KMS-11 (cell line): ENCODE measurements around the gene AOAH.

Experiments
- H2AFZ ChIP-seq: fragments of 200-600 bp; sonication (generic); 2 replicates; pipeline ENCODE4 v1.6.1; 2016; ENCODE audit warnings: antibody characterized with exemption, mixed run types, low read depth
- H3K27ac ChIP-seq: fragments of 200-600 bp; sonication (generic); 2 replicates; pipeline ENCODE4 v1.6.1; 2016; ENCODE audit warnings: mild to moderate bottlenecking, mixed run types
- H3K27me3 ChIP-seq: fragments of 200-600 bp; sonication (generic); 2 replicates; pipeline ENCODE4 v1.6.1; 2017; ENCODE audit warnings: mild to moderate bottlenecking, low read depth, mixed run types, moderate library complexity; ENCODE audit not compliant: insufficient read depth
- H3K36me3 ChIP-seq: fragments of 200-600 bp; sonication (generic); 2 replicates; pipeline ENCODE4 v1.6.1; 2017; ENCODE audit warnings: mild to moderate bottlenecking, mixed run types; ENCODE audit not compliant: insufficient read depth
- H3K4me1 ChIP-seq: fragments of 200-600 bp; sonication (generic); 2 replicates; pipeline ENCODE4 v1.6.1; 2016; ENCODE audit warnings: mild to moderate bottlenecking, low read depth, mixed run types; ENCODE audit not compliant: poor library complexity, severe bottlenecking
- H3K4me2 ChIP-seq: fragments of 200-600 bp; sonication (generic); 2 replicates; pipeline ENCODE4 v1.7.0; 2016; ENCODE audit warnings: mild to moderate bottlenecking, mixed run types
- H3K4me3 ChIP-seq: fragments of 200-600 bp; sonication (generic); IDR thresholded peaks from 2 replicates; pipeline ENCODE4 v1.6.1; 2017; ENCODE audit warnings: low read depth, low read length, mixed read lengths; ENCODE audit not compliant: insufficient read depth
- H3K79me2 ChIP-seq: fragments of 200-600 bp; sonication (generic); 2 replicates; pipeline ENCODE4 v1.6.1; 2016; ENCODE audit warnings: low read depth, mixed run types; ENCODE audit not compliant: insufficient read depth
- H3K9ac ChIP-seq: fragments of 200-600 bp; sonication (generic); 2 replicates; pipeline ENCODE4 v1.6.1; 2016; ENCODE audit warnings: mild to moderate bottlenecking, mixed run types
- H4K20me1 ChIP-seq: fragments of 200-600 bp; sonication (generic); 2 replicates; pipeline ENCODE4 v1.6.1; 2016; ENCODE audit warnings: mild to moderate bottlenecking, mixed run types; ENCODE audit not compliant: insufficient read depth
- CTCF ChIP-seq: fragments of 200-600 bp; sonication (generic); conservative IDR thresholded peaks from 2 replicates; pipeline ENCODE4 v1.6.1; 2017; ENCODE audit warnings: low read depth, mild to moderate bottlenecking, antibody characterized with exemption, low read length, moderate library complexity, mixed read lengths

Gene AOAH

GRCh38 chr7:36732806-36733205, 8.5 kb upstream of the AOAH start:
- TF ChIP-seq CTCF, result no peak
- H3K4me2 ChIP-seq, result no peak overlapping the region
- H2AFZ ChIP-seq, result no peak overlapping the region
- no peaks in the 10 kb centered on the region for H3K79me2 ChIP-seq
- H3K36me3 ChIP-seq, result no peaks in the 10 kb centered on the region
- H3K4me1 ChIP-seq, result no peaks in the 10 kb centered on the region
- no peaks in the 10 kb centered on the region for H4K20me1 ChIP-seq
- H3K27ac ChIP-seq, result no peak overlapping the region
- no peaks in the 10 kb centered on the region for H3K27me3 ChIP-seq
- H3K4me3 ChIP-seq, result no peak overlapping the region
- no peak overlapping the region for H3K9ac ChIP-seq

GRCh38 chr7:36730046-36730445, 5.8 kb upstream of the AOAH start:
- H4K20me1 ChIP-seq, result no peaks in the 10 kb centered on the region
- no peak overlapping the region for H3K4me3 ChIP-seq
- no peak overlapping the region for H2AFZ ChIP-seq
- no peak overlapping the region for H3K9ac ChIP-seq
- H3K79me2 ChIP-seq, result no peaks in the 10 kb centered on the region
- TF ChIP-seq CTCF, result no peak
- no peaks in the 10 kb centered on the region for H3K4me1 ChIP-seq
- no peaks in the 10 kb centered on the region for H3K36me3 ChIP-seq
- no peak overlapping the region for H3K27ac ChIP-seq
- H3K27me3 ChIP-seq, result no peaks in the 10 kb centered on the region
- no peak overlapping the region for H3K4me2 ChIP-seq

- Histone ChIP-seq H3K4me3 (no peak overlapping the region), H3K4me1 (no peaks in the 10 kb centered on the region), H3K27me3 (no peaks in the 10 kb centered on the region), H3K27ac (no peak overlapping the region), H4K20me1 (no peaks in the 10 kb centered on the region), H3K4me2 (no peak overlapping the region), H3K9ac (no peak overlapping the region), H3K36me3 (no peaks in the 10 kb centered on the region), H3K79me2 (no peaks in the 10 kb centered on the region), H2AFZ (no peak overlapping the region)
- no peak for TF ChIP-seq CTCF
These were observed 3.8 kb upstream of the AOAH start for GRCh38 chr7:36728143-36728542.

- H3K27me3 ChIP-seq, result no peaks in the 10 kb centered on the region
- no peak overlapping the region for H2AFZ ChIP-seq
- no peaks in the 10 kb centered on the region for H4K20me1 ChIP-seq
- H3K9ac ChIP-seq, result no peak overlapping the region
- no peak overlapping the region for H3K4me2 ChIP-seq
- H3K4me1 ChIP-seq, result no peaks in the 10 kb centered on the region
- no peak for TF ChIP-seq CTCF
- H3K4me3 ChIP-seq, result no peak overlapping the region
- H3K36me3 ChIP-seq, result no peaks in the 10 kb centered on the region
- no peak overlapping the region for H3K27ac ChIP-seq
- no peaks in the 10 kb centered on the region for H3K79me2 ChIP-seq
These were observed 2.7 kb upstream of the AOAH start for GRCh38 chr7:36726806-36727503.
